Measurements from ENCODE around the gene DPYD.

Gene DPYD

DNA sequence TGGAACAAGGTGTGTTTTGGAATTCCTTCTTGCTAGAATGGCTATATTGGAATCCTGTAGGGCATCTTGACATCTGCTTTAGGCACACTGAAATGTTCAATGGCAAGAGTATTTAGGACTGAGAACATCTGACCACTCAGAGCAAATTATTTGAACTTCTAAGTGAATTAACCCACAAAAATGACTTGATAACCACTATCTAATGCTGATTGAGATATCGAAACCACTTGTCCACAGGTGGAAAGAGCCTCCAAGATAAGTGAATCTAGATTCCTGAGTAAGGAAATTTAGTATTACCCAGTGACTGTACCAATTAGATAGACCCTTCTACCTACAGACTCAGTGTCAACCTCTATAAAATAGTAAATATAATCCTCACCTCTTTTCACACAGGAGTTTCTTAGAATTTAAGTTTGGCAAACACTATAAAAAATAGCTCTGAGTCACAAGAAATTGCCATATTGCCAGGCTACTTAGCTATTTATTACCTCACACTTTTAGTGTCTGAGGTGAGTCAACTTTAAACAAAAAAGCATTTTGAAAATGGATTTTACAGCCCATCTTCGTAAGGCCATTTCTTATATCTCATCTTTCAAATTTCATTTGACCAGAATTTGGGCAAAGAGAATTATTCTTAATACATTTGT lies 777.5 kb downstream of the DPYD start:
- DNase-seq (ENCODE audit: low read depth), result no peak

DNA sequence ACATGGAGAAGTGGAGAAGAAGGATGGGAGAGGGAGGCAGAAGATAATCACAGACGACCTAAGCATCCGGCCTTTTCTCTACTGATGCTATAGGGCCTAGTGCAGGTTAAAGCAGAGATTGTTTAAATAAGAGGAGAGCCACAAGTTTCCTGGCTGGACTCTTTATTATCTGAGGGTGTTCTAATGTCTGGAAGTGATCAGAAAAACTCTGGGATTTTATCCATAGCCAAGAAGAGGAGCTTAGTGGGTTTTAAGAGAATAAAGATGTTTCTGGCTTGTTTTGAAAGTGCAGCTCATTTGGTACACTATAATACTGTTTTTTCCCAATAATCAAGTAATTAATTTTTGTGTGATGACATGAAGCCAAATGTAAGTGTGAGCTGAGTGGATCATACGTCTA lies 780.2 kb downstream of the DPYD start:
- DNase-seq (ENCODE audit: low read depth), result no peak

DNA sequence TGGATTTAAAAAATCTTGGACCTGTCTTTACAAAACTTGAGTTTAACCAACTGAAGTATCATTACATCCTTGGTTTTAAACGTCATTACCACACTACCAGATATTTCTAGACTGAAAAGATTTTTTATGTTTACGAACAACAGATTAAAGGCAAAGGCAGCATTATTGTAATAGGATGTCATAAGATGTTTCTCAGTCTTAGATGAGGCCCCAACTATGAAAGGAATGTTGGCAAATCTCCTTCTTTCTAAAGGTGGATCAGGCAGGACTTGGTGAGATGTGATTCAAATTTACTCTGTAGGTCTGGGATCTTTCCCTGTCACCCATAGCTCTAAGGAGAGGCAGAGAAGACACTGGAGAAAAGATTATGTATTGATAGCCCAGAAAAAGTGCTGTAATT lies 781.3 kb downstream of the DPYD start:
- no peak for DNase-seq (ENCODE audit: low read depth)

DNA sequence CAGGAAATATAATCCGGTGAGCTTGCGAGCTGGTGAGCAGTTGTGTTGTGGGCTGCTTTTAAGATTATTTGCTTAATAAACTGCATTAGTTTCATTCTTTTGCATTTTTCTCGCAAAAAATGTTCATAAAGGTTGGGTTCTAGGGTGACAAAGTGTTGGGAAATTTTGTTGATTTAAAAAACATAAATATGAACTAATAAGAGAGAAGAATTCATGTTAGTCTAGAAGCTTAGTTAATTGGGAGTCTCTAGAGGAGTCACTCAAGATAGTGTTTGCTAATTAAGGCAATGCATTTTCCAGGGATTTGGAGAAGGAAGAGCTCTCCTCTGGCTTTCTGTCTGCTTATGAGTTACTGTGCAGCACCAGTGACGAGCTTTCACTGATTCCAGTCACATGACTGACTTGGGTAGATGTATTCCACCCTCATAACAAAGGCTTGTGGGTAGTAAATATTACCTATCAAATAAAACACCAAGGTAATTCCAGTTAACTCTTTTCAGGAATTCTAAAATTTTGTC lies 782.3 kb downstream of the DPYD start:
- no peak for DNase-seq (ENCODE audit: low read depth)

DNA sequence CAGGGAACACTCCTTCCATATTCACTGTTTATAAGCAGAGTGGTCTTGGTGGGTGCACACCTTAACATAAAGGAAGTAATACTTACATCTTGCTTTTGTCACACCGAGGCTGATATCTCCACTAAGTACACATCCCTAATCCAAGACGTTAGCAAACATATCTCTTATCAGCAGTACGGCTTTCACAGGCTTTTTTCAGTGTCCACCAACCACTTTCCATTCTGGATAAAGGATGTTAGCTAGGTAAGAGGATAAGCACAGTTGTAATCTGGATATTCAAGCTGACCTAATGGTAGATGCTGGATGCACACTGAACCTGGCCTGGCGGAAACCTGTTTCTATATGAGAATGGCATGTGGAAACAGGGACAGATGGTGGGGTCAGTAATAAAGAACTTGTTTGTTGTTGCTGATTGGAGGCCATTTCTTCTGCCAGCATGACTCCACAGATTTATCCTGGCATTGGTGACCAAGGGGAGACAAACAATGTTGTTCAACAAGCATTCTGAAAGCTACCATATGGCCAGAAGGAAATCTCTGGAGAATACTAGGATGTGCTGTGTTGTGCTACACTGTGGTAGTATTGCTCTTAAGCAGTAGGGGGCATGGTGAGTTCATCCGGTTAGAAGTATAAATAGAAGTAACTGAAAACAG lies 782.8 kb downstream of the DPYD start:
- DNase-seq (ENCODE audit: low read depth), result no peak

DNA sequence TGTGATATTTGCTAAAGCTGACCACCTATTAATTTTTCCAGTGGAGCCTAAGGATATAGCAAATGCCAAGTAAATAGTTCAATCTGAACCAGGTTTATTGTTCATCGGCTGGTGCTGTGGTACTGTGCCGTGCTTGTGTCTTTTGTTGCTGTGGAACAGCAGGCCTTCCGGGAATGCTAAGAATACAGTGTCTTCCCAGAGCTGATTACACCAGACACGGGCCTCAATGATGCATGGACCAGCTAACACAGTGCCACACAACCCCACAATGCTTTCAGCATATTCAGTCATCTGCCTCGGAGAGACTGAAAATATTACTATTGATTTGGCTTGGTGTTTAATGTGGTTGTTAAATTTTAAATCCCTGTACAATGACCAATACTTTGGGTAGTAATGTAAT lies 783.8 kb downstream of the DPYD start:
- no peak for DNase-seq (ENCODE audit: low read depth)

DNA sequence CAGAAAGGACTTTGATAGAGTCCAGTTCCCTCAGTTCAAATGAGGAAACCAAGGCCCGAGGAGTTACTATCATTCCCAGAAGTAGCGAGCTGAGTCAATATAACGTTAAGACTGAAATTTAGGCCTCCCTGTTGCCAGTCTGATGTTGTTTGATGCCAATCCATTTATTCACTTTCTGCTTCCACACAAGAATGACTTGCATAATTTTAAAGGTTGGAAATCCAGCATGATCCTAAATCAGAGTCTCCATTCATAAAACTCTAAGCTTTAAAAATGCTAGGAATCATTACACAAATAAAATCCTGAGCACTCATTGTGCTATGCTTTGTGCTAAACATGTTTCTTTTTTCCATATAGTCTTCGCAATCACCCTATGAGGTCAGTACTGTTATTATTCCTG lies 784.9 kb downstream of the DPYD start:
- DNase-seq (ENCODE audit: low read depth), result no peak

DNA sequence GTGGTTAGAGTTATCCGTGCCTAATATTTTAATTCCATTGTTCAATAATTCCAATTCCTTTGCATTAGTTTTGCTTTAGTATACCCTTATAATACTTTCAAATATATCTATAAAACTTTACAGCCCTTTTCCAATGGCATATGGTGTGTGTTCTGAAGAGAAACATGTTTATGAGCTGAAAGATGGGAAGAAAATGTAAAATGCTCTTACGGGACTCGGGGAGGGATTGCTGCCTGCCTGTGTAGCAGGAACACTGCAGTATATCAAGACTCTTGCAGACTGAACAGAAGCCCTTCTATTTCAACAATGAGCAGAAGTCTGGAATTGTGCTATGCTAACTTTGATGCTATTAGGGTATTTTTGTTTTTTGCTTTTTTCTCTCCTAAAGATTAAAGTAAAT lies 792.4 kb downstream of the DPYD start:
- DNase-seq (ENCODE audit: low read depth), result no peak

DNA sequence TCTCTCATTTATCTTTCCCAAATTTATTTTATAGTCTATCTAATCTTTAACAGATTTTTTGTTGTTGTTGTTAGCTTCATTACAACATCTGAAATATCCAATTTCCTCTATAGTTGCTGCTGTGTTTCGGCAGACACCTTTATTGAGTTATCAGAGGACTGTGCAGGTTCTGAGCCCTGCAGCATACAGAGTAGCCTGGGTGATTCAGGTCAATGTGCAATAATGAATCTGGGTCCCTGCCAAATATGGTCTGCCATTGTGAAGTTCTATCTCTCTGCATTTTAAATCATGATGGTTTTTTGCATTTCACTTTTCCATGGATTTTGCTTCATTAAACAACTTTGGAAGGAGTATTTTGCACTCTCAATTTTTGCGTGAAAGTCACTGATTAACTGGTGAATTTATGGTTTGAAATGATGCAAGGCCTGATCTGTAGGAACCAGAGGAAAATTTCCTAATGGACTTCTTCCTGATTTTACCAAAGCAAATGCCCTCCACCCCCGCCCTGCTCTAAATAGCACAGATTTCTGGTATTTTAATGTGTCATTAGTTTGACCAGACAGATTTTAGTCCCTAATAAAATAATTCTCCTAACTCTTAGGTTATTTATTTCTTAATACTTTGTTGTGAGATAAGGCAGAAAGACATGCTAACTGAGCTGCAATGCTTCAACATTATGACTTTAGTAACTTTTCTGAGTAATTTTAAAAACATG lies 797.0 kb downstream of the DPYD start:
- DNase-seq (ENCODE audit: low read depth), result no peak

DNA sequence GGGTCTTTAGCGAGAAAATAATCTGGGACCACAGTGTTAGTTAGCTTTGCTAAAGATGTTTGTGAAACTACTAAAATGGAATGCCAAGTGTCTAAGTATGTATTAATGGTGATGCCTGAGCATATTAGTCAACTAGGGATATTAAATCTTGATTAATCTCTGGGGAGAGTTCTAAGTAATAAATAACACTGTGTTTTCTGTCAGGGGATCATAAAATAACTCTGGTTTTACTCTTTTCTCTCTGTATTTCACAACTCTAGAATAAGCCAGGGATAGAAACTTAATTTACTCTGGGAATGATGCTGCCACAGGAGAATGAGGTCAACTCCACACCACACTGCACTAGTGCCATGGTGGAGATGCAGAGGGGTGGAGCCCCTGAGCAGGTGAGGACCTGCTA lies 800.0 kb downstream of the DPYD start:
- DNase-seq (ENCODE audit: low read depth), result no peak

DNA sequence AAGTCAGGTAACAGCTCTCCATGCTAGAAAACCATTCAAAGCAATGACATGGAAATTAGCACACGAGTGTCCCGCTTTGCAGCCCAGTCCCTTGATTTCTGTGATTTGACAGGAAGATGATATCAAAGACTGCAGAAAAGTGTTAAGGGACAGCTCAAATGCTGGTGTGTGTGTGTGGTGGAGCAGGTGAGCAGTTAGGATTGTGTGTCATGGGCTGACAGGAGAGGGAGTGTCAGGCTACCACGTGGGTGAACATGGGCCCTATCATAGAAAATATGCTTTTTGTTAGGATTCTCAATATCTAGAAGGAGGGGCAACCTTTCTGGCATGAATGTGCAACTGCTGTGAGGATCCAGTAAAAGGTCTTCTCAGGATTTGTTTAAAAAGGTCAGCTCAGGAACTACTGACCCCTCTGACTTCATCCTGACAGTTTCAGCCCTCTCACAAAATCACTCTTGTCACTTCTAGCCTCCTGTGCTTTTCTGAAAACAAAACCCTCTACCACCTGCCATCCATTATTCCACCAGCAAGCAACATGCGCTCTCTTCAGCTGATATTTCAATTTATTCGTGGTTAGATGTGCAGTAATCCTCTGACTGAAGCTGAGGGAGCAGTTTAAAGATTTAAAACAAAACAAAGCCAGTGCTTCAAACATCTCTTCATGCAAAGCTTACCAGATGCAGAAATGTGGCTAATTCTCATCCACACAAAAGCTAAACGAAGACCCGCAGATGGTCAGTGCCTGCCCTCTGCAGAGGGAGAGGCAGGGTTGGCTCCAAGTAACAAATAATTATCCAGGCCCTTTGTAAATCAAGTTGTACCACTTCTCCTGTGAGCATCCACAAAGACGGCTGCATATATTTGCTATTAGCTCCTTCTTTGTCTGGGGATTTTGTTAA lies 801.3 kb downstream of the DPYD start:
- no peak for DNase-seq (ENCODE audit: low read depth)

DNA sequence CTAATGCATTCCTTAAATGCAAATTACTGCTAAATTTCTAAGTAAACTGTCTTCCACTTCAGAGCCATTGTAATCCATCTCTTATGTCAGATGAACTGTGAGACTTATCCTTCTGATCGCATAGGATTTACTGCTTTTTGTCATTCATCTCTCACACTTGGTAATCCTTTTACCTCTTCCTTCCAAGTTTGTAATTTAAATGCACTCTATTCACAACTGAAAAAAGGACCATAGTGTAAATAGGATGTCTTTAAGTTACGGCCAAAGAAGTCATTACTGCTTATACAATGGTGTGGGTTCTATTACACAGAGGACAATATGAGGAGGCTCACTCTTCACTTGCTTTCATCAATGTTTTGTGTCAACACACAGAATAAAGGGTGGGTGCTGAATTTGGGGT lies 806.0 kb downstream of the DPYD start:
- DNase-seq (ENCODE audit: low read depth), result no peak

DNA sequence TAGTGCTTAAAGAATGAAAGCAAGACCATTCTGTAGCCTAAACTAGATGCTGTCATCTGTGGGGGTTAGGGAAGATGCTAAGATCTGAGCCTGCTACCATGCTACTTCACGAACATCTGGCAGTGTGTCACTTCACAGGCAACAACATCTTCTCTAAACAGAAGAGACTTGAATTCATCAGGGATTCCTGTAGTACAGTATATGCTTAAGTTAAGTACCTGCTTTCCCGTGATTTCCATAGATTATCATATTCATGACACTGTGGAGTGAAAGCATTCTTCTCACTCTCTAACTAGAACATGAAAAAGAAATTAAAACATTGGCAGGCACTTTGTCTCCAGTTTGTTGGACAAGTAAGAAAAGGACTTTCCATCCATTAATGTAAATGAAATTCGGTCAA lies 808.4 kb downstream of the DPYD start:
- no peak for DNase-seq (ENCODE audit: low read depth)

DNA sequence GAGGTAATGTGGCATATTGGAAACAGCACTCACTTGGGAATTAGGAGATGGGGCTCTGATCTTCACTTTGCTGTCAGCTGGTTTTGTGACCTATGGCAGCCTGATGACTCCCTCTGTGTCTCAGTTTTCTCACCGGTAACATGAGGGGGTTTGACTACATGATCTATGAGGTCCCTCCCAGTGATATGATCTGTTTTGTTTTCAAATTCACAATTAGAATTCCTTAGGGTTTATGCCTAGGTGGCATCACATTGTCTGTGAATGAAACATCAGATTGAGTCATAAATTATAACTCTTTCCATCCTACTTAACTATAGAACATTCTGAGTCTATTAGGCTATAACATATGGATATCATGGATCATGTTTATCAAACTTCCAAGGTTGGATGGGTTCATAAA lies 812.7 kb downstream of the DPYD start:
- DNase-seq (ENCODE audit: low read depth), result no peak

DNA sequence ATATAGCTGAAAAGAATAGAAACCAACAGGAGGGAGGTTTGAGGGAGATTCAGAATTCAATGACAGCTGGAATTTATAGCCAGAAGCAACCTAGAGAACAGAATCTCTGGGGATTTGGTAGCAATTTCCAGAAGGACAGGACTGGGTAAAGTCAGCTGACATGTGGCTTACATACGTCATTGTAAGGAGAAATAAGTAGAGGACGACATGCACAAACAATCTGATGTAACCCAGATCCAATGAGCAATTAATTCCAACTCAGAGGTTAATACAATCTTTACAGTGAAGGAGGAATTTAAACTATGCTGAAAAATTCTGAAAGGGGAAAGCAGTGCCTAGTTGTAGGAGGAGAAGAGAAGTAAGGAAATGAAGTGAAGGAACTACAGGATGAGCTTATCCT lies 815.3 kb downstream of the DPYD start:
- no peak for DNase-seq (ENCODE audit: low read depth)

DNA sequence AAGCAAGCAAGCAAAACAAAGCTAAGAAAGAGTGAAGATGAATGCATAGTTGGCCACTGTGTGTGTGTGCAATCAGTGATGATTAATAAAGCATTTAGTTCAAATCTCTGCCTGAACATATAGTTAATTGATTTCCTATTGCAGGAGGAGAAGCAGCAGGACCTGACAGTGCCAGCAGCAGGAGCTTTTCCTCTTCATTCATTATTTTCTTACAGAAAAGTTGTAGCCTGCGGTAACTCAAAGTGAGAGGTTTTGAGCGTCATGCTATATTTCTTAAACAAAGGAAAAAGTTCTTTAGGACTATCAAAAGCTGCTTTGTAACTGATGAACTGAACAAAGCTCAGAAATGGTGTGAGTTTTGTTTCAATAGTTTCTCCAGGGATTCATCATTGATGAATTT lies 819.3 kb downstream of the DPYD start:
- DNase-seq (ENCODE audit: low read depth), result no peak

DNA sequence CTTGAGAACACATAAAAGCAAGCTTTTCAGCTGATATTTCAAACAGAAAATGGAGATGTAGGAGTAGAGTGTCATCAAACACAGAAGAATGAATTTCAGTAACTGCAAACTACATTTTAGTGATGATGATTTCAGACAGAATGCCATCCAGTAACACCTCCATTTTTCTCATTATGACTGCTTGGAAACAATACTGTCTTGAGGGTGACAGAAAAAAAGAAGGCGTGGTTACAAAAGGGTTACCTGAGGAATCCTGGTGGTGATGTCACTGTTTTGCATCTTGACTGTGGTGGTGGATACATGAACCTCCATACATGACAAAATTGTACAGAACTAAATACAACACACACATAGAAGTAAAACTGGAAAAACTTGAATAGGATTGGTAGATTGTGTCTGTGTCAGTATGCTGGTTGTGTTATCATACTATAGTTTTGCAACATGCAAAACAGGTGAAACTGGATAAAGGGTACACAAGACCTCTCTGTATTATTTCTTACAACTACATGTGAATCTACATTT lies 823.4 kb downstream of the DPYD start:
- DNase-seq (ENCODE audit: low read depth), result no peak

DNA sequence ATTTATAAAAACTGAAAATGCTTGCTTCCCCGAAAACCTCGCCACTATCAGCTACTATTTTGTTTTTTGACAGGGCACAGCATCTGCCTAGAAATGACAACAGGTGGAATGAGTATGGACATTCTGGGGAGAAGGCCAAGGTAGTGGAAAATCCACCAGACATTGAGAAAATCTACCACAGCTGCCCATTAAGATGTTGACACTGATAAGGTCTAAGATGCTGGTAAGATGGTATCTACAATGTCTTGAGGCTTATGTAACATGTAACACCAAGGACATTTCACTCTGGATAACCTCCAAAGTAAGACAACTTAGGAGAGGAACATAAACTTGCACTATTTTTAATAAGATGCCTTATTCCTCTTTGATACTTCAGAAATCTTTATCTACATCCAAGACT lies 825.1 kb downstream of the DPYD start:
- DNase-seq (ENCODE audit: low read depth), result no peak

DNA sequence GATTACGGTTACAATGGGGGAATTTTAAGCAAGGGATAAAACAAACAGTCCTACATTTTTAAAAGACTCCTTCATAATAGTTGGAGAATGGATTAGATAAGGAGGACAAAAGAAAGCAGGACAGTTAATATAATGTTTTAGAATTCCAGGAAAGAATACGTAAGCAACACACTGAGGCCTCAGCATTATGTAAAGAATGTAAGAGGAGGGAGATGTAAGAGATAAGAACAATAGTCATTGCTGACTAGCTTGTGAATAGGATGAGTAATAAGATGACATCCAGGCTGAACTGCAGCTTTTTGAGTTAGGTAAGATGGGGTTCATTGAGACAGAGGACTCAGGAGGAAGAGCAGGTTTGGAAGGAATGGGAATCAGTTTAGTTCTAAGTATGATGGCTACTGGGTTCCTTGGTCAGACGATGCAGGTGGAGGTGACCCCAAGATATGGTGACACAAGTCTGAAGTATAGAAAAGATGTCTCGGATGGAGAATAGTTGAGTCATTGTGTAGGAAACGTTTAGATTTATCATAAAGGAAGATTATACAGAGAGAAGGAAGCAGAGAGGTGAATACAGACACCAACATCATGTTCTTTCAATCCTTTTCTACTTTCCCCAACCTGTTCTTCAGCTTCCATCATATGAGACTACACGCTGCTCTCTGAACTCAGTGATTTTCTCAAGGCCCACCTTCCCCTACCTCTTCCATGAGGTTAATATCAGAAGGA lies 826.4 kb downstream of the DPYD start:
- no peak for DNase-seq (ENCODE audit: low read depth)

DNA sequence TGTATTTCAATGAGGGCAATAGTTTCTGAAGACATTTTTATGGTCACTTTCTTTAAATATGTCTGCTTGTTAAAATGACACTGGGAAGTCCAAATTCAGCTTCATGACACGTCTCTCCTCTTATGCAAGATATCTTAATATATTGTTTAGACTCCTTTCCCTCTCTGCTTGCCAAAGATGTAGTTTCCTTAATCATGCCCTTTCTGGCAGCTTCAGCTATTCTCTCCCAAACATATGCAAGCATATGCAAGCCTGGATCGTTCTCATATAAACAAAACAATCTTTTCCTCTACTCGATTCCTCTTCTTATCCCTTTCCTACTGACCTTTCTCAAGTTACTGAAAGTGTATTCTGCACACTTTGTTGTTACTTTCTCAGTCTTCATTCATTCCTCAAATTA lies 827.1 kb downstream of the DPYD start:
- DNase-seq (ENCODE audit: low read depth), result no peak

DNA sequence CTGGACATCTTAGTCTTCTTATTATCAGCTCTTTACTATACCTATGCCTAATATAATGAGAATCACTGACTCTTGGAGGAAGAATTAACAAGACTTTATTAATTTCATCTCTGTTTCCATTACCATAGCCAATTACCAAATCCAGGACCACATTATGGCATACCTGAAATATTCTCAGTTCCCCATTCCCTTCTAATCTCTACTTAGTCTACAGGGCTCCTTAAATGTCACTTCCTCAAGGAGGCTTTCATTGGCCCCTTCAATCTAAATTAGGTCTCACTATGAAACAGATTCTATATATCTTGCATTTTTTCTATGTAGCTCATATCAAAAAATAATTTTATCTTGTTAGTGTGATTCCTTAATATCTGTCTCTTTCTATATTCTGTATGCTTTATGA lies 828.0 kb downstream of the DPYD start:
- DNase-seq (ENCODE audit: low read depth), result no peak
